H1 (cell line): ENCODE data around the gene CCDC92B. TPM values are rescaled to one million over a fixed set of nuclear protein-coding genes. Genes with fewer than 3 reads are reported as not detected.

ENCODE experiments used
- RFX5 ChIP-seq: IDR thresholded peaks from 2 replicates; pipeline ENCODE4 v1.6.1; 2011; ENCODE audit warnings: low read depth, low read length, improper control_type of control experiment, borderline replicate concordance
- TAF1 ChIP-seq: IDR thresholded peaks from 2 replicates; pipeline ENCODE4 v1.6.1; 2011; ENCODE audit warnings: mild to moderate bottlenecking, low read depth, low read length
- polyA plus RNA-seq, 7 experiments: library from polyadenylated mRNA; depleted of rRNA in 3 of 7; stranded (reverse) in 5 of 7; unstranded in 2 of 7; fragments of >200 nt in 5 of 7; fragments of 200-250 nt in 2 of 7; gene quantifications; 1 replicate in 5 of 7; 2 replicates in 1 of 7; 4 replicates in 1 of 7; pipeline versions ENCODE4 v1.2.1 to v1.2.3, GENCODE V29; 2011 to 2013; ENCODE audit warnings: missing spikeins in 2 of 7, mixed read lengths in 2 of 7
- total RNA-seq: library from RNA; stranded (reverse); fragmentation: NEBNext Ultra II Directional; extraction: Animal tissue kit (Norgen Biotek cat#: 25700); gene quantifications from 2 replicates; pipeline ENCODE4 v1.2.1, GENCODE V29; 2021
- TF ChIP-seq, protein P1 (sequence below): fragments of 300-600 bp; sonication (generic); IDR thresholded peaks from 2 replicates; pipeline ENCODE4 v1.7.1; 2012; ENCODE audit warnings: low read length, moderate library complexity, mild to moderate bottlenecking, inconsistent platforms; ENCODE audit not compliant: insufficient replicate concordance

The CCDC92B gene
- total and polyA plus RNA-seq, 2 of the 8 experiments (the other 6 are each of a cell fraction or from before 2014, with no cell fraction given), result 5.5 to 12.1 TPM

DNA sequence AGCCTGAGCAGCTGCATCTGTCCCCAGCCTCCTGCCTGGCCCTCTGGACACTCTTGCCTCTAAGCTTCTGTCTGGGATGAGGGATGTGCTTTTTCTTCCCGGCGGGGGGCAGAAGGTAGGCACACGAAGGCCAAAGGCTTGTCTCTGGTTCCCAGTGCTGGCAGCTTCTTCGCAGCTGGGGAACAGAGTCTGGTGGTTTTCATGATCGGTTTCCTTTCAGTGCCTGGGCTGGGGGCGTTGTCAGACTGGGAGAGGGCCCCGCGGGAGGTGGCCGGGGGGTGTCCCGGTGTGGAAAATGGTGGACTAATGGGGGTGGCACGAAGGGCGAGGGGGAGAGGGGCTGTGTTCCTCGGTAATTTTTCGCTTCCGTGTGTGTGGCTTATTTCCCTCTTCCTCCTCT, 47.8 kb upstream of the CCDC92B start (continued):
- TF ChIP-seq, protein P1, sequence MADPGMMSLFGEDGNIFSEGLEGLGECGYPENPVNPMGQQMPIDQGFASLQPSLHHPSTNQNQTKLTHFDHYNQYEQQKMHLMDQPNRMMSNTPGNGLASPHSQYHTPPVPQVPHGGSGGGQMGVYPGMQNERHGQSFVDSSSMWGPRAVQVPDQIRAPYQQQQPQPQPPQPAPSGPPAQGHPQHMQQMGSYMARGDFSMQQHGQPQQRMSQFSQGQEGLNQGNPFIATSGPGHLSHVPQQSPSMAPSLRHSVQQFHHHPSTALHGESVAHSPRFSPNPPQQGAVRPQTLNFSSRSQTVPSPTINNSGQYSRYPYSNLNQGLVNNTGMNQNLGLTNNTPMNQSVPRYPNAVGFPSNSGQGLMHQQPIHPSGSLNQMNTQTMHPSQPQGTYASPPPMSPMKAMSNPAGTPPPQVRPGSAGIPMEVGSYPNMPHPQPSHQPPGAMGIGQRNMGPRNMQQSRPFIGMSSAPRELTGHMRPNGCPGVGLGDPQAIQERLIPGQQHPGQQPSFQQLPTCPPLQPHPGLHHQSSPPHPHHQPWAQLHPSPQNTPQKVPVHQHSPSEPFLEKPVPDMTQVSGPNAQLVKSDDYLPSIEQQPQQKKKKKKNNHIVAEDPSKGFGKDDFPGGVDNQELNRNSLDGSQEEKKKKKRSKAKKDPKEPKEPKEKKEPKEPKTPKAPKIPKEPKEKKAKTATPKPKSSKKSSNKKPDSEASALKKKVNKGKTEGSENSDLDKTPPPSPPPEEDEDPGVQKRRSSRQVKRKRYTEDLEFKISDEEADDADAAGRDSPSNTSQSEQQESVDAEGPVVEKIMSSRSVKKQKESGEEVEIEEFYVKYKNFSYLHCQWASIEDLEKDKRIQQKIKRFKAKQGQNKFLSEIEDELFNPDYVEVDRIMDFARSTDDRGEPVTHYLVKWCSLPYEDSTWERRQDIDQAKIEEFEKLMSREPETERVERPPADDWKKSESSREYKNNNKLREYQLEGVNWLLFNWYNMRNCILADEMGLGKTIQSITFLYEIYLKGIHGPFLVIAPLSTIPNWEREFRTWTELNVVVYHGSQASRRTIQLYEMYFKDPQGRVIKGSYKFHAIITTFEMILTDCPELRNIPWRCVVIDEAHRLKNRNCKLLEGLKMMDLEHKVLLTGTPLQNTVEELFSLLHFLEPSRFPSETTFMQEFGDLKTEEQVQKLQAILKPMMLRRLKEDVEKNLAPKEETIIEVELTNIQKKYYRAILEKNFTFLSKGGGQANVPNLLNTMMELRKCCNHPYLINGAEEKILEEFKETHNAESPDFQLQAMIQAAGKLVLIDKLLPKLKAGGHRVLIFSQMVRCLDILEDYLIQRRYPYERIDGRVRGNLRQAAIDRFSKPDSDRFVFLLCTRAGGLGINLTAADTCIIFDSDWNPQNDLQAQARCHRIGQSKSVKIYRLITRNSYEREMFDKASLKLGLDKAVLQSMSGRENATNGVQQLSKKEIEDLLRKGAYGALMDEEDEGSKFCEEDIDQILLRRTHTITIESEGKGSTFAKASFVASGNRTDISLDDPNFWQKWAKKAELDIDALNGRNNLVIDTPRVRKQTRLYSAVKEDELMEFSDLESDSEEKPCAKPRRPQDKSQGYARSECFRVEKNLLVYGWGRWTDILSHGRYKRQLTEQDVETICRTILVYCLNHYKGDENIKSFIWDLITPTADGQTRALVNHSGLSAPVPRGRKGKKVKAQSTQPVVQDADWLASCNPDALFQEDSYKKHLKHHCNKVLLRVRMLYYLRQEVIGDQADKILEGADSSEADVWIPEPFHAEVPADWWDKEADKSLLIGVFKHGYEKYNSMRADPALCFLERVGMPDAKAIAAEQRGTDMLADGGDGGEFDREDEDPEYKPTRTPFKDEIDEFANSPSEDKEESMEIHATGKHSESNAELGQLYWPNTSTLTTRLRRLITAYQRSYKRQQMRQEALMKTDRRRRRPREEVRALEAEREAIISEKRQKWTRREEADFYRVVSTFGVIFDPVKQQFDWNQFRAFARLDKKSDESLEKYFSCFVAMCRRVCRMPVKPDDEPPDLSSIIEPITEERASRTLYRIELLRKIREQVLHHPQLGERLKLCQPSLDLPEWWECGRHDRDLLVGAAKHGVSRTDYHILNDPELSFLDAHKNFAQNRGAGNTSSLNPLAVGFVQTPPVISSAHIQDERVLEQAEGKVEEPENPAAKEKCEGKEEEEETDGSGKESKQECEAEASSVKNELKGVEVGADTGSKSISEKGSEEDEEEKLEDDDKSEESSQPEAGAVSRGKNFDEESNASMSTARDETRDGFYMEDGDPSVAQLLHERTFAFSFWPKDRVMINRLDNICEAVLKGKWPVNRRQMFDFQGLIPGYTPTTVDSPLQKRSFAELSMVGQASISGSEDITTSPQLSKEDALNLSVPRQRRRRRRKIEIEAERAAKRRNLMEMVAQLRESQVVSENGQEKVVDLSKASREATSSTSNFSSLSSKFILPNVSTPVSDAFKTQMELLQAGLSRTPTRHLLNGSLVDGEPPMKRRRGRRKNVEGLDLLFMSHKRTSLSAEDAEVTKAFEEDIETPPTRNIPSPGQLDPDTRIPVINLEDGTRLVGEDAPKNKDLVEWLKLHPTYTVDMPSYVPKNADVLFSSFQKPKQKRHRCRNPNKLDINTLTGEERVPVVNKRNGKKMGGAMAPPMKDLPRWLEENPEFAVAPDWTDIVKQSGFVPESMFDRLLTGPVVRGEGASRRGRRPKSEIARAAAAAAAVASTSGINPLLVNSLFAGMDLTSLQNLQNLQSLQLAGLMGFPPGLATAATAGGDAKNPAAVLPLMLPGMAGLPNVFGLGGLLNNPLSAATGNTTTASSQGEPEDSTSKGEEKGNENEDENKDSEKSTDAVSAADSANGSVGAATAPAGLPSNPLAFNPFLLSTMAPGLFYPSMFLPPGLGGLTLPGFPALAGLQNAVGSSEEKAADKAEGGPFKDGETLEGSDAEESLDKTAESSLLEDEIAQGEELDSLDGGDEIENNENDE, result no peak
- no peak for TF ChIP-seq TAF1
- TF ChIP-seq RFX5, result no peak
